Stimulated activated CD8-positive, alpha-beta memory T cell treated with anti-CD3 and anti-CD28 coated beads, Interleukin-4, amount 100 ng/mL, for 48 hours (primary cell): ENCODE results near the gene SEMA4F.
"Not testable (repeated sequence)": the region's sequence is repeated elsewhere in the genome, so short reads cannot be mapped to it uniquely, and the experiment has no call there.

Experiments
- DNase-seq: peaks from one replicate; pipeline ENCODE4 v3.0.0-alpha.2; 2020

SEMA4F gene, protein sequence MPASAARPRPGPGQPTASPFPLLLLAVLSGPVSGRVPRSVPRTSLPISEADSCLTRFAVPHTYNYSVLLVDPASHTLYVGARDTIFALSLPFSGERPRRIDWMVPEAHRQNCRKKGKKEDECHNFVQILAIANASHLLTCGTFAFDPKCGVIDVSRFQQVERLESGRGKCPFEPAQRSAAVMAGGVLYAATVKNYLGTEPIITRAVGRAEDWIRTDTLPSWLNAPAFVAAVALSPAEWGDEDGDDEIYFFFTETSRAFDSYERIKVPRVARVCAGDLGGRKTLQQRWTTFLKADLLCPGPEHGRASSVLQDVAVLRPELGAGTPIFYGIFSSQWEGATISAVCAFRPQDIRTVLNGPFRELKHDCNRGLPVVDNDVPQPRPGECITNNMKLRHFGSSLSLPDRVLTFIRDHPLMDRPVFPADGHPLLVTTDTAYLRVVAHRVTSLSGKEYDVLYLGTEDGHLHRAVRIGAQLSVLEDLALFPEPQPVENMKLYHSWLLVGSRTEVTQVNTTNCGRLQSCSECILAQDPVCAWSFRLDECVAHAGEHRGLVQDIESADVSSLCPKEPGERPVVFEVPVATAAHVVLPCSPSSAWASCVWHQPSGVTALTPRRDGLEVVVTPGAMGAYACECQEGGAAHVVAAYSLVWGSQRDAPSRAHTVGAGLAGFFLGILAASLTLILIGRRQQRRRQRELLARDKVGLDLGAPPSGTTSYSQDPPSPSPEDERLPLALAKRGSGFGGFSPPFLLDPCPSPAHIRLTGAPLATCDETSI

DNA sequence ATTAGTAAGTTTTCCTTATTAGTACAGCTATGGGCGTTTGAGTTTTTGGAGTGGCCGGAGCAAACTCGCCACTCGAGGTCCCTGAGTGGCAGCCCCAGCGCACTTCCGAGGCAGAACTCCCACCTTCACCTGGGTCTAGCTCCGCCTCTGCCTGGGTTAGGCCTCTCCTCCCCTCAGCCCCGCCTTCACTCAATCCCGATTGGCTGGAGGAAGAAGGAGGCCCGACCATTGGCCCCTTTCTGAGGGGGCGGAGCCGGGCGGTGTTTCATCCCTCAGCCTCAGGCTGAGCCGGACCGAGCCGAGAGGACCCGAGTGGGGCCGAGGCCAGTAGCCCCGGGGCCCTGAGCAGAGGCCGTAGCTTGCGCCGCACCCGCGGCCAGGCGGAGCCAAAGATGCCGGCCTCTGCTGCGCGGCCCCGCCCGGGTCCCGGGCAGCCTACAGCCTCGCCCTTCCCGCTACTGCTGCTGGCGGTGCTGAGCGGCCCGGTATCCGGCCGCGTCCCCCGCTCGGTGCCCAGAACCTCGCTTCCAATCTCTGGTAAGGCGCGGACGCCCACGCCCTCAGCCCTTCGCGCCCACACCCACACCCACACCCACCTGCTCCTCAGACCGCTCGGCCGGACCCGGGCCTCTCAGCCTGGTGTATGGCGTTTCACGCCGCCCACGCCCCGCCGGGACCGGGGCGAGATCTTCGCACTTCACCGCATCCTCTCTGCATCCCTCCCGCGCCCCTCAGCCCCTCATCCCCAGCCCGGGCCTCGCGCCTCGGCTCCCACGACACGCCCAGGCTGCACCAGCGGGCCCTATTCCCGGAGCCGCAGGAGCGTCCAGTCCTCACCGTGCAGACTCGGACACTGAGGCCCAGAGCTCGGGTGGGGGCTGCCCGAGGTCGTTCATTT, at the start of gene SEMA4F:
TSS of gene SEMA4F (plus strand) at position 263 of the 898 bp plus-strand sequence. CDS start at position 393, 130 bp downstream.
- peak; percentile 96 for DNase-seq

DNA sequence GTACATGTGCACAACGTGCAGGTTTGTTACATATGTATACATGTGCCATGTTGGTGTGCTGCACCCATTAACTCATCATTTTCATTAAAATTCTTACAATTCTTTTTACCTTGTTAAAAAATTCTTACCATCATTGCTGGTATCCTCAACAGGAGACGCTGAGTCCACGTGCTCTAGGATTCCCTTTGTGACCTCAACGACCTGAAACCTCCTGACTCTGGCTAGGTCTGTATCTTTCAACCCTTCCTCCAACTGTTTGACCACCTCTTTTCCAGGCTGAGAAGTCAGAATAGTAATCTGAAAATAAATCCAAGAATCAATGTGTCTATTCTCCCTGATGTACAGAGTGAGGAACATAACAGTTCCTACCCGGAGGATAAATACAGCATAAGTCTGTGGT, 47.1 kb upstream of the SEMA4F start:
- no peak for DNase-seq

DNA sequence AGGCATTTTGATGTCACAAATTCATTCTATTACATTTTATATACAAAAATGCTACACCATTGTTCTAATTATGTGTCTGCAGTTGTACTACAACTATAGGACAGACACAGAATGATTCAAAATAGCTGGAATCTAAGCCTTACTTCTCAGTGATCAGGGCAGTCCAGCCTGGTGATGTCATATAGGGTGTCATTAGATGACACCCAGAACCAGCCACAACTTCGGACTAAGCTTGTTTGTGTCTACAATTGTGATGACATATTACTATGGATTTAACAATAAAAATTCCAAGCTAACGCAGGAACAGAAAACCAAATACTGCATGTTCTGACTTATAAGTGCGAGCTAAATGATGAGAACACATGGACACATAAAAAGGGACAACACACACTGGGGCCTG, 36.9 kb upstream of the SEMA4F start:
- no peak for DNase-seq

DNA sequence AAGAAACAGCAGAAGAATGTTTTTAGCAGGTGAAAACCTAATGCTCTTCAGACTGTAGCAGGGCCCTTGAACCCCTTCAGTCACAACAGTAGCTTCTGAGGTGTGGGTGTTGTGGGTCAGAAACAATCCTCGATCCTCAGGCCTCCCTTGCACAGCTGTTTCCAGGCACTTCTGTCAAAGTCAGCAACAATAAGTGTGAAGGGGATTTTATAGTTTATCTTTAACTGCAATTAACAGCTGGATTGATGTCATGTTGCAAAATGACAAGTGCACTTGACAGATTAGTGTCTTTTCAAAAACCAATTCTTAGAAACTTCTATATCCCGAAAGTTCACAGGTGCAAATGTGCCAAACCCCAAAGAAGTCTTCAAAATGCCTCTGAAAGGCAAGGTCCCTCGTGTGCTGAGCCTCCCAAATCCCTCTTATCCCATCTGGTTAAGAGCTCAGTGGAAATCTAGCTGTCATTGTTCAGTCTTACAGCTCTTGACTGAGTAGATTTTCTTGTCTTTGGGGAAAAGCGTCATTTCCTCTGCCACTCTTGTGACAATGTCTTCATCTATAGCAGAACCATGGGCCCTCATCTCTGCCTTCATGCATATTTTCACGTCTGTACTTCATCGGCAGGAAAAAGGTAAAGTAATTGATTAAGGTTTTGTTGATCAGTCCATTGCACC, 35.5 kb upstream of the SEMA4F start:
- DNase-seq, result no peak

DNA sequence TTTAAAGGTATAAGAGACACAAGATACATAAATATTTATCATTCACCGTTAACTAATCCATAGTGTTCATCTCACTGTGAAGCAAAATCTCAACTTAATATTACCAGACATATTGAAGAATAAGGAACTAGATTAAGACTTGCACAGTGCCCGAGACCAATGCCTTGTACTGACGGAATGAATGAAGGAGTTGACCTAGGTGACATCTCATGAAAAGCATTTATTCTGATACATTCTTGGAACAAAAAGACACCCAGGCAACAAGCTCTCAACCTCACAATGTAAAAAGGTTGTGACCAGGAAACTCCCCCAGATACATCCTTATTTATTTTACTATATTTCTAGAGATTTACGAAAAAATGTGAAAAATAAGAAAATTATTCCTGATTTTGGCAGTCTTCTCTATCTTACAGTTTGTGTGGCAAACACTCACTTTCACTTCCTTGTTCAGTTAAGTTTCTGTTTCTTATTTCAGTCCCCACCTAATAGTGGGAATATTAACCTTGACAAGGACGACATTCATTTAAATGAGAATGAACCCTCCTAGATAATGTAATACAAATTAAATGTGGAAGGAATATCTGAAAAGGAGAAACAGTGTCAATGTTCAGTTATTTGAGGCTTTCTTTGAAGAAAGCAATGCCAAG, 34.3 kb upstream of the SEMA4F start:
- DNase-seq, result no peak

DNA sequence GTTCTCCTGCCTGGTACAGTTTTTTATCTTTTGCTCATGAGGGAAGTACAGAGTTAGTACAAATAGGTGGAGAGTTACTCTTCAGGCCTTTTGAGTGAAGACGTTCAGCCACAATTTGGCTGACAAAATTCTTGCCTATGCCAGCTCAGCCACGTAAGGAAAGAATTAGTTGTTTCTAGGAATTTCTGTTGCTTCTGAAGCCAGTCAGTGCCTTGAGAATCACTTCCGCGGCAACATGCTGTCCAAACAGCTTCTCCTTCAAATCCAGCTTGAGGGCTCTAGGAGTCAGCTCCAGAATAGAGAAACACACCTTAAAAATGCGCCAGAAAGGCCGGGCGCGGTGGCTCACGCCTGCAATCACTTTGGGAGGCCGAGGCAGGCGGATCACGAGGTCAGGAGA, 33.4 kb upstream of the SEMA4F start:
- no peak for DNase-seq

DNA sequence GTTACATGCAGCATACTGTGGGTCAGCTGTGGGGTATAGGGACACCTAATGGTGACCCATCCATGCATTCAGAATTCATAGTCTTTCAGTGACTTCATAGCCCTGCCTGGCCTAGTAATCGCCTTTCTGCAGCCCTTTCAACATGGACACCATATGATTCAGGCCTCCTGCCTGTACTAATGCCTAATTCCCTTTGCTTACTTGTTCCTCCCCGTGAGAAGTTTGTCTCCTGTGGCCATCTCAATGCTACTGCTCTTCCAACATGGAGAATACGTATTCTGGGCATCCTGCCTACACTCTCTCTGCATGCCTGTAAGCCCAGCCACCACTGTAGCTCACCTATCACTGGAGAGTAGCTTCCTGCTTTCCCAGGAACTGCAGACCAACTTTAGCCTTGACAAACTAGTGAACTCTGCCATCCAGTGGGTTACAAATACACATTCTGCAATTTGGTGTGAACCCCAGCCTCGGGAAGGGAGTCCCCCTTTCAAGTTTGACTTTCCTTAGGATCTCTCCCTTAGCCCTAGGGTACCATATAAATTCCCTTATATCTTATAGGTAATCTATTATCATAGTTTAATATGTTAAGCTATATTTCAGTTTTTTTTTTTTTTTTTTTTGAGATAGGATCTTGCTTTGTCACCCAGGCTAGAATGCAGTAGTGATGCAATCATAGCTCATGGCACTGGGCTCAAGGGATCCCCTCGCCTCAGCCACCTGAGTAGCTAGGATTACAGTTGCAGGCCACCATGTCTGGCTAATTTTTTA, 28.2 kb upstream of the SEMA4F start:
- DNase-seq, result no peak

DNA sequence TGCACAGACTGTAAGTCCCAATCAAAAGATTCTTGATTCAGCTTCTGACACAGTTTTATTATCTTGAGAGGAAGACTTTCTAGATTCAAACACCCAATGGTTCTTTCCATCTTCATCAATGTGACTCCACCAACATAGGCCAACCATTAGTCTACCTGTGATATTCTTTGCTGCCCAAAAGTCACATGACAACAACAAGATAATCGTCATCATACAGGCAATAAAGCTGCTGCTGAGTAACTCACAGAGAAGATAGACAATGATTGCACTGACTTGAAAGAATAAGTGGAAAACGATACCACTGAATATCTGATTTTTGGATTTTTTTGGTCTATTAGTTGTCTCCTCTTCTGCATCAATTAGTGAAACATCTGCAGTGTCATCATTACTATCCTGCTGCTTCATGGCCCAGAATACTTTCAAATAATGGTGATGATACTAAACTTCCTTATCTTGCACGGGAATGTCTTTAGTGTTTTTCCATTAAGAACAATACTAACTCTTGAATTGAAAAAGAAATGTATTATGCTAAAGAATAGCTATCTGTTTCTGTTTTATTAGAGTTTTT, 25.4 kb upstream of the SEMA4F start:
- DNase-seq, result no peak

DNA sequence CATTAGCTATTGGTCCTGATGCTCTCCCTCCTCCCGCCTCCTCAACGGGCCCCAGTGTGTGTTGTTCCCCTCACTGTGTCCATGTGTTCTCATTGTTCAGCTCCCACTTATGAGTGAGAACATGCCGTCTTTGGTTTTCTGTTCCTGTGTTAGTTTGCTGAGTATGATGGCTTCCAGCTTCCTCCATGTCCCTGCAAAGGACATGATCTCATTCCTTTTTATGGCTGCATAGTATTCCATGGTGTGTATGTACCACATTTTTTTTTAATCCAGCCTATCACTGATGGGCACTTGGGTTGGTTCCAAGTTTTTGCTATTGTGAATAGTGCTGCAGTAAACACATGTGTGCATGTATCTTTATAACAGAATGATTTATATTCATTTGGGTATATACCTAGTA, 23.6 kb upstream of the SEMA4F start:
- not testable (repeated sequence) for DNase-seq

DNA sequence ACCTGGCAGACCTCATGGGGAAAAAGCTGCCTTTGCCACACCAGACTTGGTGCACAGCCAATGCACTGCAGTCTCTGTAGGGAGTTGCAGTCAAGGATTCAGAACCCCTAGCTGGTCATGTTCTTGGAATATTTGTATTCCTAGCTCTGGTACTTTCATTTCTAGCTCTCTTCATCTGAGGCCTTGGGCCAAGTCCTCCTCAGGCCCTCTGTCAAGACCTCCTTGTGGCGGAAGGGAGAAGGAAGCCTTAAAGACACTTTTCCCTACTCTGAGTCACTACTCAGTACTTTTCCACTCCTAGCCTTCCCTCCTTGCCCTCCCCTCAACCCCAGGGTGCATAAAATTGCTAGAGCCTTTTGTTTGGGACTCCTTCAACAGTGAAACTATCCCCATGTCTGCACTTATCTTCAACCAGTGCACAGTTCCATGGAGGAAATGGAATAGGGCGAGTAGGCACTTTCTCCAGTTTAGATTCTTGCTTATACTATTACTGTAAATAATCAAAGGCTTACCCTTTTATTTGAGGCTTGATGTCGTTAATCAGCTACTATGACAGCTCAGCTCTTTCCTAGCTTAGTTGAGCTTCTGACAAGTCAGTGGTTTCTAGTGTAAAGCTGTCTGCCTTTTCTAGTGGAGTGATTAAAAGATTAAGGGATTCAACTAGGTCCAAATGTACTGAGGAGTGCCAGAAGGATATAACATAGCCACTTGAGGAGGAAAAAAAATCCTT, 21.7 kb upstream of the SEMA4F start:
- no peak for DNase-seq

DNA sequence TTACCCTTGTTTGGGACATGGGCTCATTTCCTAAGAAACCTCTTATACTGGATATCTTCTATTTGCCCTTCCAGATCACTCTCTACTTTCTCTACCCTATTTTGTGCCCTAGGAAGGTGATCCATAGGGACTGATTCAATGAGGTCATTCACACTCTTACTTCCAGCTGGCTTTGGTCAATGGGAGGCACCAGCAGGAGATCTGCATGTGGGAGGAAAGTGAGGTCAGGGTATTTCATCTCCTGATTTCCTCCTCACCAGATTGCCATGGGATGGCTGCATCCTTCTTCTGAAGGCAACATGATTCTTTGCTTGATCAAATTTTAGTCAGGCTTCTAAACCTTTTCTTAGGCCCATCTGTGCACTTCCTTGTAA, 21.1 kb upstream of the SEMA4F start:
- no peak for DNase-seq

DNA sequence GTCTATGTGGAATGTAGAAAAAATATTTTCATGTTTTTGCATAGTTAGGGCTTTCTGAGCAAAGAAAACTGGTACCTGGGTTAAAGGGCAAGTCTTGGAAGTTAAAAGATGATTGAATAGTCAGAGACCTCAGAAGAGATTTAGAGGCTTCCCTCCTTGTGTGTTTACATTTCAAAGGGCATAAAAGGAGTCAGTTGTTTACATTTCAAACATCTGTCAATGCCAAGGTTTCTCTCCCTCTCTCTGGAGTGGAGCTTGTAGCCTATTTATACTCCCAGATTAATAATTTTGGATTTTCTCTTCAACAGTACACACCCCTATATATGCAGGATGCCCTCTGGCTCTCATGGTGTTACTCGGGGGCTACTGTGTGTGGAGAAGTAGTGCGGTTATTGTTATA, 14.5 kb upstream of the SEMA4F start:
- DNase-seq, result no peak

DNA sequence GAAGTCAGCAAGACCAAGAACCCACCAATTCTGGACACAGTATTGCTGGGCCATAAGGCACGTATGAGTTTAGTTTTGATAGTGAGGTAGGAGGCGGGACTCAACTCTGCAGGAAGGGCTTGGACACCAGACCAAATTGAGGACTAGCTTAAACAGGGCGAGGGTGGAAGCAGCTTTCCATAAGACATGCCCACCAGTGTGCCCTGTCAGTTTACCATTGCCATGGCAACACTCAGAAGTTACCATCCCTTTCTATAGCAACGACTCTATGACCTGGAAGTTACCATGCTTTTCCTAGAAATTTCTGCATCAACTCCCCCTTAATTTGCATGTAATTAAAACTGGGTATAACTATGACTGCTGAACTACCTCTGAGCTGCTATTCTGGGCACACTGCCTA, 8.7 kb upstream of the SEMA4F start:
- no peak for DNase-seq

DNA sequence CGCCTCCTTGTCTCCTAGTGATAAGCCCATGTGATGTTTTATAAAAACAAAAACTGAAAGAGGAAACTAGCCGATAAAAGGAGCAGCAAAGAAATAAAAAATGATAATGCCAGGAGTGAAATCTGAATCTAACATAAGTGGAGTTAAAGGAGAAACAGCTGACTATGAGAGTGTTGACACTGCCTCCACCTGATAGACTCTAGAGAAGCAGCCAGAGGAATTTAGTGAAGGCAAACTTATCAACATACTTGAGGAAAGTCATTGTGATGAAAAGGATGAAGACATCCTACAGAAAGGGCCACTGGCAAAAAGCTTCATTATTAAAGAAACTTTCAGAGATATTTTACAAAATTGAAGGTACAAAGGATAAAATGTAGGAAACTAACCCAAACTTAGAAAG, 7.8 kb upstream of the SEMA4F start:
- no peak for DNase-seq

DNA sequence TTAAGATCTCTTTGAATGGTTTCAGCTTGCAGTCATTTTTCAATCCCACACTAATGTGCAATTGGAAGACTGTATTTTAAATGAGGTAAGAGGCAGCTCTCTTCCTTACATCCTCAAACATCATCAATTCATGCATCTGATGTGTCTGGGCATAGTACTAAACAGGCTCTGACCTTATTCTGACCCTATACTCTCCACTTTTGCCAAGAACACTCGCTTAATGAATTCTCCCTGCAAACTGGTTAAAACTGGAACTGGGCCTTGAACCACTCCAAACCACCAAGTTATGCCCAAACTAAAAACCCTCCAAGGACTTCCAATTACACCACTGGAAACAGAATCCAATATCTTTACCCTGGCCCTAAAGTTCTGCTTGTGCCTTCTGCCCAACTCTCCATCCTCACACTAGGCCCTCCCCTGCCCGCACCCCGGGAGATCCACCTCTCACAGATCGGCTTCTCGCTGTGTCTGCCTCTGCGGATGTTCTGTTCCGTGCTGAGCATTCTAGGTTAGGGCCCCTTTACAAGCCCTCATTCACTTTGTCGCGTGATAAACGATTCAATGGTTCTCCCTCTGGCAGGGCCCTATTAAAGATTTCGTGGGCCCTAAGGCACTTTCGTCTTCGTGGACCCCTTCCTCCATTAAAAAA, 7.1 kb upstream of the SEMA4F start:
- no peak for DNase-seq

DNA sequence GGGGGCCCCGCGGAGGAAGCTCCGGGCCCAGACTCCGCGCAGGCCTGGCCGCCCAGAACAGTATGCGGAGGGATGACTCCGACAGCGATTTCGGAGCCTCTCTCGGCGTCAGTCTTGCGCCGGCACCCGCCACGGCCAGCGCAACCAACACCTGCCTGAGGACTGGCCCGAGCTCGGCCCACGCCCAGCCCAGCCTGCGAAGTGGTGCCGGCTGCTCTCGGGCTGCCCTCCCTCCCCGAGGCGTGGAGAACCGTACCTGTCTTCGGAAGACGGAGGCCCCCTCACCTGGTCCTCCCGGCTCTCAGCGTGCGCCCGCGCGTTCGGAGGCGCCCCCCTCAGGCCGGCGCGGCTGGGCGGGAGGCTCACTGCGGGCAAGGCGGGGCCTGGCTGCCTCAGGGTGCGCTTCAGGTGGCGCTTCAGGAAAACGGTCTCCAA, 6.0 kb upstream of the SEMA4F start, which contains the start of gene M1AP:
TSS of gene M1AP (minus strand) at position 322 of the 435 bp plus-strand sequence. CDS start 8,055 bp downstream, outside the sequence.
- DNase-seq, result peak; percentile 31

DNA sequence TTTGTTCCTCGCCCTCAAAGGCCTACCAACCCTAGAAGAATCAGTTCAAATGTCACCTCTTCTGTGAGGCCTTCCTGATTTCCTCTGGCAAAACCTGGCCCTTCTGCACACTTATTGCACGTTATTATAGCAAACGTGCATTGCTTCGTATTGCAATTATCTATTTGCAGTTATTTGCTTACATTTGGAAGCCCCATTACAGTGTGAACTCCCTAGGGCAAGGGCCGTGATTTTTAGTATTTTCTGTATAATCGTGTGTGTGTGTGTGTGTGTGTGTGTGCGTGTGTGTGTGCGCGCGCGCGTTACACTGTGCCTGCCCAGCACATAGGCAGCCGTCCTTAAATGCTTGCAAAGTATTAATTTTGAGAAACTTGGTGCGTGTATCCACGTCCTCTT, 460 bp upstream of the SEMA4F start:
- DNase-seq, result no peak

DNA sequence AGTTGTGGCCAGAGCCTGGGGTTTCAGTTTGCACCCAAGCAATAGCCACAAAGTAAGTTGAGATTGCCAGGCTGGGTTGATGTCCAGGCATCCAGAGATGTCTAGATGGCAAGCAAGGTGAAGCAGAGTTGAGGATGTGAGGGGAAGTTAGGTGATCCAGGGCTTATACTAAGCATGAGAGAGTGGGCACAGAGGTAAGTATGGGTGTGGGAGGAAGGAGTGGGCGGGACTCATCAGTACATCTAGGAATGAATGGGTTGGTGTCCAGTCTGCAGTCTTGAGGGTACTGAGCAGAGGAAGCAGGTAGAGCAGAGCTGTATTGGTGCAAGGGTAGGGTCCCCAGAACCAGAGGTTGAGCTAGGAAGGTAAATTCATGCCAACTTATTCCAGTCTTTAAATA, 1.5 kb downstream of the SEMA4F start:
- DNase-seq, result no peak

DNA sequence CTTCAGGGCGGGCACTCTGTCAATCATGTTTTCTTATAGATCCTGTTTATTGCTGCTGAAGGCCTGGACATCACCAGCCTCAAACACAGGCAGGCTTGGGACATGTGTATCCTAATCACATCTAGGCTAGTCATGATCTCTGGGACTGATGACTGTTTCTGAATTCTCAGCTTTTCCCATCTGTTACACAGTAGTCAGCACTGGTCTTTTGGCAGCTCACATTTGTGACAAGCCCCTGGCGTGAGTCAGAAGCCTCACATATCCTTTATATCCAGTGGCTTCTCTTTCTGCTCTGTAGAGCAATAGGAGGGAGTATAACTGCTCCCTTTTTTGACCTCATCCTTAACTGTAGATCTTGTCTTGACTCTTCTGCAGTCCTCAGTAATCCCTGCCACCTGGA, 4.5 kb downstream of the SEMA4F start:
- DNase-seq, result no peak

DNA sequence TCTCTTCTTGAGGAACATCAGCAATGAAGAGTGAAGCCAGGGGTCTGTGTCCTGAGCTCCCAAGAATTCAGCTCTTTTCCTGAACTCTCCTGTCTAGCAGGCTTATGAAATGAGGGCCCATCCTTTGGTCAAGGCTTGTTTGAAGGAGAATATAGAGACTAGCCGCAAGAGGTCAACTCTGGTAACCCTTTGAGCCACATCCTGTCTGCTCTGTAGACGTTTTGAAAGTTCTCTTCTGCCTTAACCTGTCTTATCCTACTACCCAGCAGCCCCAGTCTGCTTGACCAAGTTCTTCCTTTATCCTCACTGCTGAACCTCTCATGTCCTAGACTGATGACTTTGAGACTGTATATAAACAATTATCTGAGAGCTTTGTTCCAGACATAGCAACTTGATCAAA, 5.4 kb downstream of the SEMA4F start:
- DNase-seq, result no peak
